Prostate gland (tissue), 2 donors: ENCODE data around the gene TXLNG.

Experiments used
- POLR2AphosphoS5 ChIP-seq: sonication (generic); formaldehyde crosslinking; IDR thresholded peaks from one replicate; pipeline ENCODE4 v1.6.1; 2017; ENCODE audit warnings: antibody characterized with exemption
- TF ChIP-seq, protein P1 (sequence below), 4 experiments: fragments of 200-600 bp in 2 of 4; fragments of 450-650 bp in 2 of 4; sonication (generic) in 2 of 4; IDR thresholded peaks; 1 replicate in 3 of 4; 2 replicates in 1 of 4; pipeline ENCODE4 v1.5.1; 2016 to 2019; ENCODE audit warnings: antibody characterized with exemption in 4 of 4, mild to moderate bottlenecking in 2 of 4, moderate library complexity in 2 of 4

DNA sequence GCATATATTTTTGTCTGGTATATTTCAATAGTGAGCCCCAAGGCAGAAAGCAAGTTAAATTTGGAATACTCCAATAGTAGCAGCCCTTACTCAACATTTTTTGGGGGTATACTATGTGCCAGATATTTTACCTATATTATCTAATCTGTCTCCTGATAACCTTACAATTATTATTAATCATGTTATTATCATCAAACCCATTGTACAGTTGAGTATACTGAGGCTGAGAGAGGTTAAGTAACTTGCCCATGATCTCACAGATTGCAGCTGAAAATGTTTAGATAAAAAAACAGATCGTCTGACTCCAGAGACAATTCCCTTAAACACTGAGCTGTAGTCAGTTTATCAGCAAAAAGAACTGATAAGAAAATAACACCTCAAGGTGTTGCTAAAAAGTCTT lies 90.4 kb downstream of the TXLNG start:
- TF ChIP-seq, protein P1, sequence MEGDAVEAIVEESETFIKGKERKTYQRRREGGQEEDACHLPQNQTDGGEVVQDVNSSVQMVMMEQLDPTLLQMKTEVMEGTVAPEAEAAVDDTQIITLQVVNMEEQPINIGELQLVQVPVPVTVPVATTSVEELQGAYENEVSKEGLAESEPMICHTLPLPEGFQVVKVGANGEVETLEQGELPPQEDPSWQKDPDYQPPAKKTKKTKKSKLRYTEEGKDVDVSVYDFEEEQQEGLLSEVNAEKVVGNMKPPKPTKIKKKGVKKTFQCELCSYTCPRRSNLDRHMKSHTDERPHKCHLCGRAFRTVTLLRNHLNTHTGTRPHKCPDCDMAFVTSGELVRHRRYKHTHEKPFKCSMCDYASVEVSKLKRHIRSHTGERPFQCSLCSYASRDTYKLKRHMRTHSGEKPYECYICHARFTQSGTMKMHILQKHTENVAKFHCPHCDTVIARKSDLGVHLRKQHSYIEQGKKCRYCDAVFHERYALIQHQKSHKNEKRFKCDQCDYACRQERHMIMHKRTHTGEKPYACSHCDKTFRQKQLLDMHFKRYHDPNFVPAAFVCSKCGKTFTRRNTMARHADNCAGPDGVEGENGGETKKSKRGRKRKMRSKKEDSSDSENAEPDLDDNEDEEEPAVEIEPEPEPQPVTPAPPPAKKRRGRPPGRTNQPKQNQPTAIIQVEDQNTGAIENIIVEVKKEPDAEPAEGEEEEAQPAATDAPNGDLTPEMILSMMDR (IDR thresholded peaks at IDR 0.05), result no peak
- no peak for TF ChIP-seq POLR2AphosphoS5
